ENCODE measurements around the gene SIGLEC15. TPM values are rescaled to one million over a fixed set of nuclear protein-coding genes. Genes with fewer than 3 reads are reported as not detected.

Gene SIGLEC15
- total and polyA plus RNA-seq, 2 donors (not counting 1 experiment from before 2014, with no cell fraction given), result not detected

DNA sequence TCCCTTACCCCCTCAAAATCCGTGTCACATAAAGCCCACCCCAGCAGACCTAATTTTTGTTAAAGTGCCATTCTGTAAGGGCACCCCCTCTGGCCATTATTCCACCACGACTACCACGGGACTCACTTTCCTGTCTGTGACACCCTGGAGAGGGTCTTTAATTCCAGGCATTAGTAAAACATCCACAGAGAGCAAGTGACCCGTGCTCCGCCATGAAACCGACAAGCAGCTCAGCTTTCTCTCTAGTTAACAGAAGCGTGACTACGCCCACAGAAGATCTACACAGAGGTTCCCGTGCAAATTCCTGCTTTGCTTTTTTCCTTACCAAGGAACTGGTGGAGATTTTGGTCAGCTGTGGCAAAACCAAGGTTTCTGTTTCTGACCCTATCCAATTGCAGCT, 4.4 kb downstream of the SIGLEC15 start:
- ChIA-PET POLR2A (no interaction called here), CTCF (interaction anchor here (0.7 to 1.8 kb wide), 2 partner anchors 20 to 101 kb away, joined by 3 to 4 read pairs; no protein-coding TSS in a partner anchor)
- Histone ChIP-seq H3K4me1 (ENCODE audit: control insufficient read depth in 2 of 2, insufficient read depth in 2 of 2, low read length in 2 of 2) (peaks cover 20 to 27% of the 10 kb centered on the region in 2 donors), H3K9ac (ENCODE audit: low read length) (no peak overlapping the region), H3K27ac (ENCODE audit: low read length in 2 of 2) (no peak overlapping the region), H3K36me3 (replicated peaks in 1 of 2; ENCODE audit: control extremely low read depth in 1 of 2, control insufficient read depth in 1 of 2, extremely low read depth in 1 of 2, insufficient read depth in 2 of 2, low read length in 1 of 2) (no peaks in the 10 kb centered on the region), H3K79me2 (ENCODE audit: control insufficient read depth, insufficient read depth, low read length) (no peaks in the 10 kb centered on the region), H3K27me3 (replicated peaks in 1 of 4; ENCODE audit: control extremely low read depth in 1 of 4, control insufficient read depth in 3 of 4, insufficient read depth in 4 of 4, low read length in 3 of 4) (peaks cover 0 to 14% (median 0%) of the 10 kb centered on the region in 4 experiments), H2AFZ (ENCODE audit: insufficient read depth, low read depth, low read length, poor library complexity, severe bottlenecking) (no peak overlapping the region), H3K9me3 (ENCODE audit: control extremely low read depth in 1 of 3, control insufficient read depth in 2 of 3, insufficient read depth in 1 of 3, low read length in 2 of 3) (no peaks in the 10 kb centered on the region), H3K4me3 (ENCODE audit: control extremely low read depth in 1 of 5, extremely low read depth in 1 of 5, insufficient read depth in 1 of 5, low read depth in 2 of 5, low read length in 4 of 5) (no peak overlapping the region), H3K4me2 (replicated peaks; ENCODE audit: low read depth, low read length, poor library complexity, severe bottlenecking) (no peak overlapping the region), H4K20me1 (ENCODE audit: control insufficient read depth, insufficient read depth, low read length, poor library complexity, severe bottlenecking) (no peaks in the 10 kb centered on the region)
- Mint-ChIP-seq H3K4me3 (no peak overlapping the region), H3K27ac (no peak overlapping the region), H3K4me1 (peaks cover 31% of the 10 kb centered on the region), H3K9me3 (ENCODE audit: insufficient read depth) (no peaks in the 10 kb centered on the region), H3K27me3 (peaks cover 35% of the 10 kb centered on the region)
- 80% methylated on average over 9 of the region's 9 CpGs for WGBS (ENCODE audit: insufficient coverage)
- no peak for TF ChIP-seq EZH2 (IDR thresholded peaks at IDR 0.05; ENCODE audit: borderline replicate concordance, insufficient read depth, low read depth, low read length, poor library complexity, severe bottlenecking)
- TF ChIP-seq, protein P1, sequence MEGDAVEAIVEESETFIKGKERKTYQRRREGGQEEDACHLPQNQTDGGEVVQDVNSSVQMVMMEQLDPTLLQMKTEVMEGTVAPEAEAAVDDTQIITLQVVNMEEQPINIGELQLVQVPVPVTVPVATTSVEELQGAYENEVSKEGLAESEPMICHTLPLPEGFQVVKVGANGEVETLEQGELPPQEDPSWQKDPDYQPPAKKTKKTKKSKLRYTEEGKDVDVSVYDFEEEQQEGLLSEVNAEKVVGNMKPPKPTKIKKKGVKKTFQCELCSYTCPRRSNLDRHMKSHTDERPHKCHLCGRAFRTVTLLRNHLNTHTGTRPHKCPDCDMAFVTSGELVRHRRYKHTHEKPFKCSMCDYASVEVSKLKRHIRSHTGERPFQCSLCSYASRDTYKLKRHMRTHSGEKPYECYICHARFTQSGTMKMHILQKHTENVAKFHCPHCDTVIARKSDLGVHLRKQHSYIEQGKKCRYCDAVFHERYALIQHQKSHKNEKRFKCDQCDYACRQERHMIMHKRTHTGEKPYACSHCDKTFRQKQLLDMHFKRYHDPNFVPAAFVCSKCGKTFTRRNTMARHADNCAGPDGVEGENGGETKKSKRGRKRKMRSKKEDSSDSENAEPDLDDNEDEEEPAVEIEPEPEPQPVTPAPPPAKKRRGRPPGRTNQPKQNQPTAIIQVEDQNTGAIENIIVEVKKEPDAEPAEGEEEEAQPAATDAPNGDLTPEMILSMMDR (IDR thresholded peaks at IDR 0.05), result no peak
- intact Hi-C loops (cut with micrococcal nuclease), result no loop called here
- ATAC-seq (ENCODE audit: low read depth) (no peak), DNase-seq (no peak)

DNA sequence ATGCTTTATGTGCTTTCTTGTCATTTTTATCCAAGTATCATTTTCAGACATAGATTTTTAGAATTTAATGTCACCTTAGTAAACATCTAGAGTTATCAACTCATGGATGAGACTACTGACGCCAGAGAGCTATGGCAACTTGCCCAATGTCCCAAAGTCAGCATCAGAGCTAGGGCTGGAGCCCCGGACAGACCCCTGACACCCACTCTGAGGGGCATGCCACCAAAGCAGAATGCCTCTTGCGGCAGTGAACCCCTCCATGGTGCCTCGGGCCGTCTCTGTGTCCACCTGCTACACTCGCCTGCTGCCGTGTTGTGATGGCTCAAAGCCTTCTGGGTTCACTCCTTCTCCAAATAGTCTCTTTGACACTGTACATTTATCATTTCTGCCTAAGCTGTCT, 5.4 kb downstream of the SIGLEC15 start:
- Histone ChIP-seq H3K79me2 (ENCODE audit: control insufficient read depth, insufficient read depth, low read length) (no peaks in the 10 kb centered on the region), H2AFZ (ENCODE audit: insufficient read depth, low read depth, low read length, poor library complexity, severe bottlenecking) (no peak overlapping the region), H3K4me1 (ENCODE audit: control insufficient read depth in 2 of 2, insufficient read depth in 2 of 2, low read length in 2 of 2) (peaks cover 12 to 20% of the 10 kb centered on the region in 2 donors), H3K4me2 (replicated peaks; ENCODE audit: low read depth, low read length, poor library complexity, severe bottlenecking) (no peak overlapping the region), H3K9me3 (ENCODE audit: control extremely low read depth in 1 of 3, control insufficient read depth in 2 of 3, insufficient read depth in 1 of 3, low read length in 2 of 3) (no peaks in the 10 kb centered on the region), H3K27ac (ENCODE audit: low read length in 2 of 2) (no peak overlapping the region), H3K4me3 (ENCODE audit: control extremely low read depth in 1 of 5, extremely low read depth in 1 of 5, insufficient read depth in 1 of 5, low read depth in 2 of 5, low read length in 4 of 5) (no peak overlapping the region), H3K27me3 (replicated peaks in 1 of 4; ENCODE audit: control extremely low read depth in 1 of 4, control insufficient read depth in 3 of 4, insufficient read depth in 4 of 4, low read length in 3 of 4) (peaks cover 0 to 18% (median 0%) of the 10 kb centered on the region in 4 experiments), H4K20me1 (ENCODE audit: control insufficient read depth, insufficient read depth, low read length, poor library complexity, severe bottlenecking) (no peaks in the 10 kb centered on the region), H3K36me3 (replicated peaks in 1 of 2; ENCODE audit: control extremely low read depth in 1 of 2, control insufficient read depth in 1 of 2, extremely low read depth in 1 of 2, insufficient read depth in 2 of 2, low read length in 1 of 2) (no peaks in the 10 kb centered on the region), H3K9ac (ENCODE audit: low read length) (no peak overlapping the region)
- Mint-ChIP-seq H3K27ac (no peak overlapping the region), H3K27me3 (peaks cover 44% of the 10 kb centered on the region), H3K9me3 (ENCODE audit: insufficient read depth) (no peaks in the 10 kb centered on the region), H3K4me1 (peaks cover 23% of the 10 kb centered on the region), H3K4me3 (no peak overlapping the region)
- WGBS (ENCODE audit: insufficient coverage), result 87% methylated on average over 7 of the region's 7 CpGs
- ChIA-PET CTCF (interaction anchor here (1.8 kb wide), 1 partner anchor 100 kb away, joined by 4 read pairs; no protein-coding TSS in a partner anchor), POLR2A (no interaction called here)
- ATAC-seq (ENCODE audit: low read depth), result no peak
- TF ChIP-seq, protein P1 (IDR thresholded peaks at IDR 0.05), result no peak
- no peak for TF ChIP-seq EZH2 (IDR thresholded peaks at IDR 0.05; ENCODE audit: borderline replicate concordance, insufficient read depth, low read depth, low read length, poor library complexity, severe bottlenecking)
- intact Hi-C loops (cut with micrococcal nuclease), result no loop called here
- no peak for DNase-seq
